Lung (tissue), 12 donors: Measurements from ENCODE around the gene CRELD2. TPM values are rescaled to one million over a fixed set of nuclear protein-coding genes. Genes with fewer than 3 reads are reported as not detected.

Experiments used
- ATAC-seq: fragments of 200-7000 bp; cut with Tn5 transposase; one replicate; pipeline ENCODE4 v1.9.1; 2020; ENCODE audit warnings: moderate number of reproducible peaks; ENCODE audit not compliant: insufficient read depth, low FRiP score
- DNase-seq, 3 donors: peaks; one replicate each; pipeline ENCODE4 v3.0.0-alpha.2; 2013 to 2017
- H3K27ac ChIP-seq, 2 donors: one replicate each; pipeline ENCODE4 v1.5.1; 2013; ENCODE audit warnings: mild to moderate bottlenecking in 2 of 2, moderate library complexity in 2 of 2, control low read depth in 1 of 2, inconsistent platforms in 1 of 2, low read depth in 1 of 2, low read length in 1 of 2
- H3K27me3 ChIP-seq, 3 donors: one replicate each; pipeline ENCODE4 v1.5.1; 2013; ENCODE audit warnings: low read length in 2 of 3; ENCODE audit not compliant: control insufficient read depth in 3 of 3, insufficient read depth in 3 of 3
- H3K36me3 ChIP-seq, 4 donors: one replicate each; pipeline ENCODE4 v1.5.1; 2013; ENCODE audit warnings: low read length in 4 of 4, mild to moderate bottlenecking in 1 of 4, moderate library complexity in 1 of 4; ENCODE audit not compliant: control insufficient read depth in 4 of 4, insufficient read depth in 4 of 4
- H3K4me1 ChIP-seq, 5 donors: one replicate each; pipeline ENCODE4 v1.5.1; 2013; ENCODE audit warnings: low read length in 5 of 5, mild to moderate bottlenecking in 2 of 5, moderate library complexity in 1 of 5; ENCODE audit not compliant: control insufficient read depth in 5 of 5, insufficient read depth in 5 of 5
- H3K4me3 ChIP-seq: one replicate; pipeline ENCODE4 v1.5.1; 2013; ENCODE audit warnings: mild to moderate bottlenecking, control low read depth, moderate library complexity
- H3K9ac ChIP-seq, 2 donors: one replicate each; pipeline ENCODE4 v1.5.1; 2013; ENCODE audit warnings: low read length in 2 of 2, control low read depth in 1 of 2; ENCODE audit not compliant: insufficient read depth in 1 of 2
- H3K9me3 ChIP-seq, 4 donors: one replicate each; pipeline ENCODE4 v1.5.1; 2013; ENCODE audit warnings: low read length in 3 of 4, mild to moderate bottlenecking in 1 of 4, moderate library complexity in 1 of 4; ENCODE audit not compliant: control insufficient read depth in 4 of 4, insufficient read depth in 3 of 4
- CTCF ChIP-seq: IDR thresholded peaks from 2 replicates; pipeline ENCODE4 v1.5.1; 2012; ENCODE audit warnings: mild to moderate bottlenecking; ENCODE audit errors: control extremely low read depth, extremely low read depth
- WGBS, 2 donors: extraction: QIAGEN DNeasy Blood & Tissue Kit; methylation state at CpG; one replicate each; pipeline ENCODE4 v1.1.7; 2013; 5-methylcytosine and 5-hydroxymethylcytosine counted together
- polyA plus RNA-seq, 2 donors: library from polyadenylated mRNA; stranded (reverse); fragments of 200-250 nt; gene quantifications; one replicate each; pipeline ENCODE4 v1.2.1, GENCODE V29; 2013
- total RNA-seq, 2 donors: library from RNA; depleted of rRNA in 1 of 2; stranded (reverse); fragments of >200 nt in 1 of 2; gene quantifications; one replicate each; pipeline ENCODE4 v1.2.1, GENCODE V29; 2014 to 2021
- donor health status: control.
- donor health status: control.
- donor health status: Bipolar disorder and iron deficiency.
- donor health status: healthy.
- donor health status: DM: yes; HTN: yes; CAD: no.

CRELD2 gene
- total and polyA plus RNA-seq, 4 donors: 18.7 to 110 (median 71.9) TPM

DNA sequence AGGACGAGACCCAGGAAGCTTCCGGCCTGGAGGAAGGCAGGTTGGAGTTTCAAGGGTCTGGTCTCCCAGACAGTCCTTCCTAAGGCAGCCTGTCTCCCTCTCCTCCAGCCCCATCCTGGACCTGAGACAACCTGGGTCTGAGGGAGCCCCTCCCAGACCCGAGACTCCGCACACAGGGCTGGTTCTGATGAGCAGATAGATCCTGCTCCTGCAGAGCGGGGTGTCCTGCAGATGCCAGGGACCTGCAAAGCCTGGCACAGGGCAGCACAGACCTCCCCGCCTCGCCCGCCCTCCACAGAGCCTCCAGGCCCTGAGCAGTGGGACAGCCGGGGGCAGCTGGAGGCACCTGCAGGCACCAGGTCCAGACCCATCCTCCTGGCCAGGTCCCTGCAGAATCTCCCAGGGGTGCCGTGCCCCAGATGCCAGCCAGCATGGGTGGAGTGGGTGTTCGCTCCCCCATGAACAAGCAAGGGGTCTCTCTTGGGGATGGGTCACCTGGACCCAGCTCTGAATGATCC is 49.9 kb downstream of the CRELD2 start:
- no peak for TF ChIP-seq CTCF
- H3K27ac ChIP-seq: peak overlapping the region in 1 of 2 donors; percentile 89
- peaks cover 0 to 19% (median 12%) of the 10 kb centered on the region in 3 donors for H3K27me3 ChIP-seq
- WGBS, 2 donors: 90 to 94% methylated on average over 11 of the region's 11 CpGs
- peaks cover 0 to 18% (median 3%) of the 10 kb centered on the region in 4 donors for H3K36me3 ChIP-seq
- no peak overlapping the region for H3K9ac ChIP-seq
- DNase-seq: no peak
- peaks cover 3 to 58% (median 16%) of the 10 kb centered on the region in 5 donors for H3K4me1 ChIP-seq
- H3K9me3 ChIP-seq: peaks cover 0 to under 1% (median 0%) of the 10 kb centered on the region in 4 donors
- H3K4me3 ChIP-seq: no peak overlapping the region
- ATAC-seq: no peak

GRCh38 chr22:49968831-49969661 is 50.6 kb downstream of the CRELD2 start:
- no peak overlapping the region for H3K9ac ChIP-seq
- H3K4me3 ChIP-seq: no peak overlapping the region
- peak overlapping the region in 1 of 2 donors; percentile 89 for H3K27ac ChIP-seq
- no peak for DNase-seq
- ATAC-seq: no peak
- H3K36me3 ChIP-seq: peaks cover 0 to 12% (median 0%) of the 10 kb centered on the region in 4 donors
- H3K27me3 ChIP-seq: peaks cover 0 to 19% (median 16%) of the 10 kb centered on the region in 3 donors
- no peak for TF ChIP-seq CTCF
- peaks cover 0 to 4% (median under 1%) of the 10 kb centered on the region in 4 donors for H3K9me3 ChIP-seq
- peaks cover 3 to 55% (median 10%) of the 10 kb centered on the region in 5 donors for H3K4me1 ChIP-seq
- WGBS, 2 donors: 96 to 98% methylated on average over 16 of the region's 16 CpGs

DNA sequence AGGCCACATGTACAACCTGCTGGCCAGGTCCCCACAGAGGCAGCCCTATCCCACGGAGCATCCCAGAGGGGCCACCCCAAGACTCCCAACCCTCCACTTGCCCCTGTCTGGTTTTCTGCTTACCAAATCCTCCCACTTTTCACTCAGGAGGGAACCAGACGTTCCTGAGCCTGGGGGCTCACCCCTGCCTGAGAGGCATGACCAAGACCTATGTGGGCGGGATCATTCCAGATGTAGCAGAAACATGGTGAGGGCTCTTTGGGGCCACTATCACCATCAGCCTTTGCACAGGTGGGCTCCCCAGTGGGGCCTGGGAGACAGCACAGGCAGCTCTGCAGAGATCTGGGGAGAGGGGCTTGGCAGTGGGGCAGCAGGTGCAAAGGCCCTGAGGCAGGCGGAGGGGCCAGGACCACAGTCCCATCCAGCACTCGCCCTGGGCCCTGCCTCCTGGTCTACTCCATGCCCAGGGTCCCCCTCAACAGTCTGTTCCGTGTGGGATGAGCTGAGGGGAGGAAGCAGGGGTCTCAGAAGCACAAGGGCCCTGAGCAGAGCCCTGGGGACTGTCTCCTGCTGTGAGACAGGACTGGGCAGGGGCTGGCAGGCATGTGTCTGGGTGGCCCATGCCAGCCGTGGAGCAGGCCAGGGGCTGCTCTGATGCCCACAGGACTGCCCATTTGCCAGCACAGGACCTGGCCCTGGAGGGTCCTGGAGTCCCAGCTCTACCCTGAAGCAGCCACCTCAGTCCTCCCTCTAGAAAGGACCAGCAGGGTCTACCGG is 51.5 kb downstream of the CRELD2 start:
- DNase-seq: peak in 1 of 3 donors; percentile 12
- 83 to 87% methylated on average over 8 of the region's 8 CpGs for WGBS, 2 donors
- Histone ChIP-seq H3K9ac (no peak overlapping the region), H3K4me3 (no peak overlapping the region), H3K4me1 (peaks cover 3 to 48% (median 8%) of the 10 kb centered on the region in 5 donors), H3K9me3 (peaks cover 0 to 4% (median under 1%) of the 10 kb centered on the region in 4 donors), H3K36me3 (peaks cover 0 to 3% (median 0%) of the 10 kb centered on the region in 4 donors), H3K27ac (peak overlapping the region; percentile 29 to 89), H3K27me3 (peaks cover 0 to 19% (median 16%) of the 10 kb centered on the region in 3 donors)
- TF ChIP-seq CTCF: no peak
- no peak for ATAC-seq
